Psoas muscle (tissue), 8 donors: ENCODE results near the gene PF4V1. TPM values are rescaled to one million over a fixed set of nuclear protein-coding genes. Genes with fewer than 3 reads are reported as not detected.
"Not testable (repeated sequence)": the region's sequence is repeated elsewhere in the genome, so short reads cannot be mapped to it uniquely, and the experiment has no call there.

Experiments used
- ATAC-seq, 4 donors: fragments of 200-7000 bp; cut with Tn5 transposase; one replicate each; pipeline ENCODE4 v1.9.1; 2020; ENCODE audit warnings: moderate library complexity in 3 of 4, mild to moderate bottlenecking in 2 of 4
- DNase-seq, 2 donors: peaks; one replicate each; pipeline ENCODE4 v3.0.0-alpha.2; 2020
- H3K27ac ChIP-seq: fragments of 200-600 bp; one replicate; pipeline ENCODE4 v1.8.0; 2022
- H3K27me3 ChIP-seq, 3 donors: fragments of 200-600 bp in 1 of 3; one replicate each; pipeline versions ENCODE4 v1.6.1 to v1.8.0; 2013 to 2022; ENCODE audit warnings: low read length in 2 of 3, mild to moderate bottlenecking in 2 of 3, moderate library complexity in 1 of 3; ENCODE audit not compliant: insufficient read depth in 3 of 3
- H3K36me3 ChIP-seq, 2 donors: fragments of 200-600 bp in 1 of 2; one replicate each; pipeline versions ENCODE4 v1.6.1 to v1.8.0; 2013 to 2022; ENCODE audit warnings: low read depth in 1 of 2, mild to moderate bottlenecking in 1 of 2, moderate library complexity in 1 of 2; ENCODE audit not compliant: insufficient read depth in 1 of 2
- H3K4me1 ChIP-seq: fragments of 200-600 bp; one replicate; pipeline ENCODE4 v1.8.0; 2022
- H3K4me3 ChIP-seq: fragments of 200-600 bp; one replicate; pipeline ENCODE4 v1.8.0; 2022; ENCODE audit warnings: mild to moderate bottlenecking
- H3K9me3 ChIP-seq: fragments of 200-600 bp; one replicate; pipeline ENCODE4 v1.8.0; 2022
- CTCF ChIP-seq: fragments of 200-600 bp; IDR thresholded peaks from one replicate; pipeline ENCODE4 v1.8.0; 2022; ENCODE audit warnings: antibody characterized with exemption
- WGBS, 3 donors: extraction: QIAGEN DNeasy Blood & Tissue Kit; methylation state at CpG; one replicate each; pipeline versions ENCODE4 v1.1.6 to v1.1.7; 2013; 5-methylcytosine and 5-hydroxymethylcytosine counted together
- intact Hi-C, 2 donors: fragments of 100-400 bp; cut with DNase I; formaldehyde crosslinking; loops; one replicate each; pipeline versions ENCODE4 v1.11.0 to v1.14.2; 2022
- polyA plus RNA-seq, 3 donors: library from polyadenylated mRNA; stranded (reverse); fragments of 200-250 nt; gene quantifications; one replicate each; pipeline ENCODE4 v1.2.3, GENCODE V29; 2013
- total RNA-seq, 4 donors: library from RNA; stranded (reverse); fragmentation: NEBNext Ultra II Directional in 2 of 4; extraction: Animal tissue kit (Norgen Biotek cat#: 25700) in 2 of 4; gene quantifications; one replicate each; pipeline versions ENCODE4 v1.2.1 to v1.2.4, GENCODE V29; 2021 to 2023
- donor health status: healthy with polysubstance abuse.
- donor health status: DM: no; HTN: no; CAD: no; lungs with moderate emphysema.
- donor health status: Bipolar disorder and iron deficiency.
- donor health status: healthy.
- donor health status: DM: yes; HTN: yes; CAD: no.
- donor health status: DM: no; HTN: no; CAD: no.
- donor health status: DM: no; HTN: no; CAD: no.
- donor health status: DM: yes; HTN: yes; CAD: no.

The PF4V1 gene
- total and polyA plus RNA-seq, 7 donors: 0.14 TPM; not detected in 6

GRCh38 chr4:73894001-73894400 lies 40.9 kb downstream of the PF4V1 start:
- no peaks in the 10 kb centered on the region for H3K27me3 ChIP-seq
- ATAC-seq (no peak), DNase-seq (no peak)
- no peak overlapping the region for H3K4me3 ChIP-seq
- 45 to 52% (median 46%) methylated on average over 2 of the region's 2 CpGs for WGBS, 3 donors
- intact Hi-C loops: no loop called here
- H3K9me3 ChIP-seq: no peaks in the 10 kb centered on the region
- no peaks in the 10 kb centered on the region for H3K4me1 ChIP-seq
- no peaks in the 10 kb centered on the region for H3K36me3 ChIP-seq
- no peak for TF ChIP-seq CTCF
- no peak overlapping the region for H3K27ac ChIP-seq

- ATAC-seq (no peak), DNase-seq (no peak)
- intact Hi-C loops: no loop called here
- H3K9me3 ChIP-seq: no peaks in the 10 kb centered on the region
- no peaks in the 10 kb centered on the region for H3K4me1 ChIP-seq
- no peak overlapping the region for H3K4me3 ChIP-seq
- no peaks in the 10 kb centered on the region for H3K36me3 ChIP-seq
- H3K27ac ChIP-seq: no peak overlapping the region
- TF ChIP-seq CTCF: no peak
- no peaks in the 10 kb centered on the region for H3K27me3 ChIP-seq
- WGBS, 3 donors: 75 to 80% (median 77%) methylated on average over 9 of the region's 9 CpGs
These were observed 42.4 kb downstream of the PF4V1 start for GRCh38 chr4:73895201-73896175.

- WGBS, 3 donors: 92 to 94% (median 93%) methylated on average over 2 of the region's 2 CpGs
- H3K36me3 ChIP-seq: no peaks in the 10 kb centered on the region
- DNase-seq: no peak
- H3K27ac ChIP-seq: no peak overlapping the region
- no peak for TF ChIP-seq CTCF
- H3K4me1 ChIP-seq: no peaks in the 10 kb centered on the region
- ATAC-seq: no peak
- H3K9me3 ChIP-seq: no peaks in the 10 kb centered on the region
- H3K4me3 ChIP-seq: no peak overlapping the region
- intact Hi-C loops: no loop called here
- H3K27me3 ChIP-seq: no peaks in the 10 kb centered on the region
These were observed 43.3 kb downstream of the PF4V1 start for GRCh38 chr4:73896416-73896815.

GRCh38 chr4:73897380-73898136 lies 44.5 kb downstream of the PF4V1 start:
- intact Hi-C loops: no loop called here
- no peak overlapping the region for H3K4me3 ChIP-seq
- WGBS, 3 donors: 14 to 28% (median 18%) methylated on average over 4 of the region's 4 CpGs
- ATAC-seq: no peak
- TF ChIP-seq CTCF: no peak
- no peak for DNase-seq
- no peaks in the 10 kb centered on the region for H3K9me3 ChIP-seq
- no peaks in the 10 kb centered on the region for H3K27me3 ChIP-seq
- no peak overlapping the region for H3K27ac ChIP-seq
- H3K4me1 ChIP-seq: no peaks in the 10 kb centered on the region
- no peaks in the 10 kb centered on the region for H3K36me3 ChIP-seq

GRCh38 chr4:73899338-73899737 lies 46.2 kb downstream of the PF4V1 start:
- not testable (repeated sequence) for H3K4me1 ChIP-seq, ATAC-seq

More at GRCh38 chr4:73899338-73899737, 46.2 kb downstream of the PF4V1 start:
- H3K27me3 ChIP-seq, H3K9me3 ChIP-seq, H3K27ac ChIP-seq, H3K36me3 ChIP-seq, H3K4me3 ChIP-seq, intact Hi-C loops, DNase-seq: not testable (repeated sequence)
- 80 to 91% (median 81%) methylated on average over 3 of the region's 3 CpGs for WGBS, 3 donors
